ENCODE results near the gene WBP1.

WBP1 gene

DNA sequence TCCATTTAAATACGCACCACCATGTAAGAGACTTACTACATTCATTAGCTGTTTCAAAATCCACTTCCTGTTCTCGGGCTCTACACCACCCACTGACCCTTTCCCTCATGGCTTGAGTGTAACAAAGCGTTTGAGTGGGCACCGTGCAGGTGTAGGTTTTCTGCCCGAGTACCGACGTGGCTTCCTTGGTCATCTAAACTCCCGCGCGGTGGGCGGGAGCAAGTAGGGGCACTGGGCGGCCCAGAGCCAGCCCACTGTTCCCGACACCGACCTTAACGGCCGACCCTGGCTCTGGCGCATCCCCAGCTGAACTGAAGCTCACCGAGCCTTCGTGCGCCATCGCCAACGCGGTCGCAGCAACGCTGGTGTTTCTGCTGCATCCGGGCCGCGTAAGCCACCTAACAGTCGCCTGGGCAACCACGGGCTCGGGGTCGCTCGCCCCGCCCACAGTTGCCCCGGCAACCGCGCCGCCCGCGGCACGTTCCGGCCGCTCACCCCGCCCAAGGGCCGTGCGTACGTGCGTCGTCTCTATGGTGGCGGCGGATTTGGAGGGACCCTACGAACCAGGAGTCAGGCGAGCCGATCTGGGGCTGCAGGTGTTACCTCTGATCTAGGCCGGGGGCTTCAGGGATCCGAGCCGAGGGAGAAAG is 36.9 kb upstream of the WBP1 start, which contains the start of the genes C2orf81 and WDR54:
Gene C2orf81 (minus strand): TSS at position 399 of the 650 bp plus-strand sequence. CDS start 59 bp downstream, at position 340.
Gene WDR54 (plus strand): TSS at position 510 of the 650 bp plus-strand sequence. CDS start 424 bp downstream, outside the sequence.
- TF ChIP-seq, protein P1, sequence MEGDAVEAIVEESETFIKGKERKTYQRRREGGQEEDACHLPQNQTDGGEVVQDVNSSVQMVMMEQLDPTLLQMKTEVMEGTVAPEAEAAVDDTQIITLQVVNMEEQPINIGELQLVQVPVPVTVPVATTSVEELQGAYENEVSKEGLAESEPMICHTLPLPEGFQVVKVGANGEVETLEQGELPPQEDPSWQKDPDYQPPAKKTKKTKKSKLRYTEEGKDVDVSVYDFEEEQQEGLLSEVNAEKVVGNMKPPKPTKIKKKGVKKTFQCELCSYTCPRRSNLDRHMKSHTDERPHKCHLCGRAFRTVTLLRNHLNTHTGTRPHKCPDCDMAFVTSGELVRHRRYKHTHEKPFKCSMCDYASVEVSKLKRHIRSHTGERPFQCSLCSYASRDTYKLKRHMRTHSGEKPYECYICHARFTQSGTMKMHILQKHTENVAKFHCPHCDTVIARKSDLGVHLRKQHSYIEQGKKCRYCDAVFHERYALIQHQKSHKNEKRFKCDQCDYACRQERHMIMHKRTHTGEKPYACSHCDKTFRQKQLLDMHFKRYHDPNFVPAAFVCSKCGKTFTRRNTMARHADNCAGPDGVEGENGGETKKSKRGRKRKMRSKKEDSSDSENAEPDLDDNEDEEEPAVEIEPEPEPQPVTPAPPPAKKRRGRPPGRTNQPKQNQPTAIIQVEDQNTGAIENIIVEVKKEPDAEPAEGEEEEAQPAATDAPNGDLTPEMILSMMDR (IDR thresholded peaks at IDR 0.05; ENCODE audit: insufficient read depth, low read length, poor library complexity, severe bottlenecking) = no peak
- peak; percentile 99 for DNase-seq (ENCODE audit: extremely low read depth, insufficient read length)
- Histone ChIP-seq H3K4me3 (replicated peaks; ENCODE audit: low read depth, low read length) (peak within 1 kb of the TSS; percentile 97), H3K27me3 (replicated peaks; ENCODE audit: control insufficient read depth, insufficient read depth, low read length) (no peaks in the 10 kb centered on the region), H3K36me3 (ENCODE audit: control insufficient read depth, insufficient read depth, low read length) (peaks cover 8% of the 10 kb centered on the region)

DNA sequence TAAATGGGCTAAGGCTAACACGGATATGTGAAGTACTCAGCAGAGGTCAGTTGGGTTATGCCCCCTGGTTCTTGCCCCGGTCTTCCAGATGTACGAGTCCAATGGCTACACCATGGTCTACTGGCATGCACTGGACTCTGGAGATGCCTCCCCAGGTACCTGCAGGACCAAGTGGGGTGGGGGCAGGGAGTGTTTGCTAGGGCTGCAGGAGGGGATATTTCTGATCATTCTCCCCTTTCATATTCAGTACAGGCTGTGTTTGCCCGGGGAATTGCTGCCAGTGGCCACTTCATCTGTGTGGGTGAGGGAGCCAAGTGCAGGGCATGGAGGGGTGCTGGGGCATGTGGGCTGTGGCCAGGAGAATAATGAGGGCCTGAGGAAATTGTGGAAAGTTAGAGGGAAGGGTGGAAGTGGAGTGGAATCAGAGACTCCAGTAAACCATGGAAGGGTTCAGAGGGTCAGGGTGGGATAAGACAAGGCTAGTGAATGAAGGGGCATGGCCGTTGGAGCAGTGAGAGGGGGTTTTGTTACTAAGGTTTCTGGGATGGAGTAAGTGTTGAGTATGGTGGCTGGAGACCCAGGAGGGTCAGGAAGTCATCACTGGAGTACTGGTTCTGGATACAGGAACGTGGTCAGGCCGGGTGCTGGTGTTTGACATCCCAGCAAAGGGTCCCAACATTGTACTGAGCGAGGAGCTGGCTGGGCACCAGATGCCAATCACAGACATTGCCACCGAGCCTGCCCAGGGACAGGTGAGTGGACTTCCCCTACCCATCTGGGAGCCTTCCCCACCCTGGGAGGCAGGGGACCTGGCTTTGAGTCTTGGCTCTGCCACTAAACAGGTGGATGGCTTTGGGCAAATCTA is 34.8 kb upstream of the WBP1 start:
- no peaks in the 10 kb centered on the region for H3K27me3 ChIP-seq (replicated peaks; ENCODE audit: control insufficient read depth, insufficient read depth, low read length)
- H3K4me3 ChIP-seq (replicated peaks; ENCODE audit: low read depth, low read length) = no peak overlapping the region
- no peak for DNase-seq (ENCODE audit: extremely low read depth, insufficient read length)
- TF ChIP-seq, protein P1 (IDR thresholded peaks at IDR 0.05; ENCODE audit: insufficient read depth, low read length, poor library complexity, severe bottlenecking) = no peak
- peaks cover 8% of the 10 kb centered on the region for H3K36me3 ChIP-seq (ENCODE audit: control insufficient read depth, insufficient read depth, low read length)

GRCh38 chr2:74424139-74424992 is 33.9 kb upstream of the WBP1 start:
- peaks cover 8% of the 10 kb centered on the region for H3K36me3 ChIP-seq (ENCODE audit: control insufficient read depth, insufficient read depth, low read length)
- H3K27me3 ChIP-seq (replicated peaks; ENCODE audit: control insufficient read depth, insufficient read depth, low read length) = no peaks in the 10 kb centered on the region
- H3K4me3 ChIP-seq (replicated peaks; ENCODE audit: low read depth, low read length) = no peak overlapping the region
- TF ChIP-seq, protein P1 (IDR thresholded peaks at IDR 0.05; ENCODE audit: insufficient read depth, low read length, poor library complexity, severe bottlenecking) = no peak
- no peak for DNase-seq (ENCODE audit: extremely low read depth, insufficient read length)

GRCh38 chr2:74424995-74425406 is 33.2 kb upstream of the WBP1 start:
- no peak for DNase-seq (ENCODE audit: extremely low read depth, insufficient read length)
- H3K36me3 ChIP-seq (ENCODE audit: control insufficient read depth, insufficient read depth, low read length) = peaks cover 8% of the 10 kb centered on the region
- H3K4me3 ChIP-seq (replicated peaks; ENCODE audit: low read depth, low read length) = no peak overlapping the region
- TF ChIP-seq, protein P1 (IDR thresholded peaks at IDR 0.05; ENCODE audit: insufficient read depth, low read length, poor library complexity, severe bottlenecking) = no peak
- no peaks in the 10 kb centered on the region for H3K27me3 ChIP-seq (replicated peaks; ENCODE audit: control insufficient read depth, insufficient read depth, low read length)

DNA sequence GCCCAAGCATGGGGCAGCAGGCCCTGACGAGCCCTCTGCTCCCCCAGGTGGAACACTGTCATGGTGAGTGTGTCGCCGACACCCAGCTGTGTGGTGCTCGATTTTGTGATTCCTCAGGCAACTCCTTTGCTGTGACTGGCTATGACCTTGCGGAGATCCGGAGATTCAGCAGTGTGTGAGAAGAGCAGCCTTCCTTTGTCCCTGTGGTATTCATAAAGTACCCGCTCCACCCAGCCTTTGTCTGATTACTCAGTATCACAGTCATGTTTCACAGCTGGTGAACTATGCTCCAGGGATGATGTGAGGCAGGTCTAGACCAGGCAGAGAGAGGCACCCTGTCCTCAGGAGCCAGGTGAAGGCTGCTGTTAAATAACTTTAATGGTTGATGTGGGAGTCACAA is 32.7 kb upstream of the WBP1 start:
- Histone ChIP-seq H3K4me3 (replicated peaks; ENCODE audit: low read depth, low read length) (no peak overlapping the region), H3K27me3 (replicated peaks; ENCODE audit: control insufficient read depth, insufficient read depth, low read length) (no peaks in the 10 kb centered on the region), H3K36me3 (ENCODE audit: control insufficient read depth, insufficient read depth, low read length) (peaks cover 8% of the 10 kb centered on the region)
- no peak for DNase-seq (ENCODE audit: extremely low read depth, insufficient read length)
- TF ChIP-seq, protein P1 (IDR thresholded peaks at IDR 0.05; ENCODE audit: insufficient read depth, low read length, poor library complexity, severe bottlenecking) = no peak

Measured in GM06990 (cell line).